Activated naive CD8-positive, alpha-beta T cell treated with anti-CD3 and anti-CD28 coated beads, Interleukin-2, amount 50 U/mL, for 24 hours (primary cell): ENCODE results near the gene MAD1L1.

ENCODE experiments used
- ATAC-seq: fragments of 150-1000 bp; cut with Tn5 transposase; one replicate; pipeline ENCODE4 v1.10.0; 2021
- DNase-seq: peaks from one replicate; pipeline ENCODE4 v3.0.0; 2021
- H3K27ac Mint-ChIP-seq: one replicate; pipeline ENCODE4 v1.8.0; 2021; ENCODE audit warnings: mild to moderate bottlenecking, mixed read lengths
- H3K27me3 Mint-ChIP-seq: one replicate; pipeline ENCODE4 v1.8.0; 2021; ENCODE audit warnings: mixed read lengths
- H3K36me3 Mint-ChIP-seq: one replicate; pipeline ENCODE4 v1.8.0; 2021; ENCODE audit warnings: low read depth, mixed read lengths
- H3K4me1 Mint-ChIP-seq: one replicate; pipeline ENCODE4 v1.8.0; 2021; ENCODE audit warnings: mixed read lengths
- H3K4me3 Mint-ChIP-seq: one replicate; pipeline ENCODE4 v1.8.0; 2021; ENCODE audit warnings: mild to moderate bottlenecking, moderate library complexity, mixed read lengths
- H3K9me3 Mint-ChIP-seq: one replicate; pipeline ENCODE4 v1.8.0; 2021; ENCODE audit warnings: mixed read lengths

MAD1L1 gene

GRCh38 chr7:2124604-2125345, 108.0 kb downstream of the MAD1L1 start:
- no peak overlapping the region for H3K4me3 Mint-ChIP-seq
- peaks cover 11% of the 10 kb centered on the region for H3K4me1 Mint-ChIP-seq
- DNase-seq, result no peak
- H3K9me3 Mint-ChIP-seq, result no peaks in the 10 kb centered on the region
- H3K36me3 Mint-ChIP-seq, result no peaks in the 10 kb centered on the region
- H3K27ac Mint-ChIP-seq, result no peak overlapping the region
- no peaks in the 10 kb centered on the region for H3K27me3 Mint-ChIP-seq
- ATAC-seq, result no peak

GRCh38 chr7:2123916-2124315, 108.8 kb downstream of the MAD1L1 start:
- ATAC-seq (no peak), DNase-seq (no peak)
- Mint-ChIP-seq H3K4me1 (peaks cover 15% of the 10 kb centered on the region), H3K9me3 (no peaks in the 10 kb centered on the region), H3K36me3 (no peaks in the 10 kb centered on the region), H3K27me3 (no peaks in the 10 kb centered on the region), H3K27ac (no peak overlapping the region), H3K4me3 (no peak overlapping the region)

- no peak overlapping the region for H3K27ac Mint-ChIP-seq
- DNase-seq, result no peak
- H3K4me1 Mint-ChIP-seq, result peaks cover 15% of the 10 kb centered on the region
- H3K9me3 Mint-ChIP-seq, result no peaks in the 10 kb centered on the region
- no peaks in the 10 kb centered on the region for H3K27me3 Mint-ChIP-seq
- H3K36me3 Mint-ChIP-seq, result peaks cover under 1% of the 10 kb centered on the region
- ATAC-seq, result no peak
- no peak overlapping the region for H3K4me3 Mint-ChIP-seq
These were observed 109.4 kb downstream of the MAD1L1 start for GRCh38 chr7:2123360-2123759.

GRCh38 chr7:2122651-2123050, 110.1 kb downstream of the MAD1L1 start:
- H3K9me3 Mint-ChIP-seq, result no peaks in the 10 kb centered on the region
- no peak for ATAC-seq
- H3K4me3 Mint-ChIP-seq, result no peak overlapping the region
- no peak for DNase-seq
- no peaks in the 10 kb centered on the region for H3K27me3 Mint-ChIP-seq
- peaks cover 20% of the 10 kb centered on the region for H3K4me1 Mint-ChIP-seq
- no peak overlapping the region for H3K27ac Mint-ChIP-seq
- H3K36me3 Mint-ChIP-seq, result peaks cover 3% of the 10 kb centered on the region

GRCh38 chr7:2120841-2121830, 111.6 kb downstream of the MAD1L1 start:
- ATAC-seq (no peak), DNase-seq (no peak)
- Mint-ChIP-seq H3K27ac (no peak overlapping the region), H3K9me3 (no peaks in the 10 kb centered on the region), H3K27me3 (no peaks in the 10 kb centered on the region), H3K4me1 (peaks cover 26% of the 10 kb centered on the region), H3K36me3 (peaks cover 6% of the 10 kb centered on the region), H3K4me3 (no peak overlapping the region)

- ATAC-seq (peak; percentile 67), DNase-seq (peak; percentile 47)
- H3K27me3 Mint-ChIP-seq, result no peaks in the 10 kb centered on the region
- no peak overlapping the region for H3K4me3 Mint-ChIP-seq
- peaks cover 29% of the 10 kb centered on the region for H3K4me1 Mint-ChIP-seq
- H3K36me3 Mint-ChIP-seq, result peaks cover 6% of the 10 kb centered on the region
- peak overlapping the region; percentile 70 for H3K27ac Mint-ChIP-seq
- no peaks in the 10 kb centered on the region for H3K9me3 Mint-ChIP-seq
These were observed 112.5 kb downstream of the MAD1L1 start for GRCh38 chr7:2120251-2120660.

GRCh38 chr7:2118630-2119190, 114.0 kb downstream of the MAD1L1 start:
- no peak for ATAC-seq
- H3K9me3 Mint-ChIP-seq, result no peaks in the 10 kb centered on the region
- no peak overlapping the region for H3K27ac Mint-ChIP-seq
- H3K4me3 Mint-ChIP-seq, result no peak overlapping the region
- peaks cover 32% of the 10 kb centered on the region for H3K4me1 Mint-ChIP-seq
- H3K27me3 Mint-ChIP-seq, result no peaks in the 10 kb centered on the region
- DNase-seq, result no peak
- peaks cover 14% of the 10 kb centered on the region for H3K36me3 Mint-ChIP-seq

- H3K27me3 Mint-ChIP-seq, result no peaks in the 10 kb centered on the region
- H3K27ac Mint-ChIP-seq, result no peak overlapping the region
- ATAC-seq (no peak), DNase-seq (no peak)
- H3K9me3 Mint-ChIP-seq, result no peaks in the 10 kb centered on the region
- peaks cover 16% of the 10 kb centered on the region for H3K36me3 Mint-ChIP-seq
- peaks cover 36% of the 10 kb centered on the region for H3K4me1 Mint-ChIP-seq
- H3K4me3 Mint-ChIP-seq, result no peak overlapping the region
These were observed 114.7 kb downstream of the MAD1L1 start for GRCh38 chr7:2118056-2118455.

- Mint-ChIP-seq H3K27ac (no peak overlapping the region), H3K4me1 (peaks cover 40% of the 10 kb centered on the region), H3K27me3 (no peaks in the 10 kb centered on the region), H3K4me3 (no peak overlapping the region), H3K36me3 (peaks cover 16% of the 10 kb centered on the region), H3K9me3 (no peaks in the 10 kb centered on the region)
- ATAC-seq (no peak), DNase-seq (no peak)
These were observed 115.1 kb downstream of the MAD1L1 start for GRCh38 chr7:2117646-2118045.

GRCh38 chr7:2116989-2117591, 115.7 kb downstream of the MAD1L1 start:
- ATAC-seq, result peak; percentile 55
- H3K4me1 Mint-ChIP-seq, result peaks cover 46% of the 10 kb centered on the region

GRCh38 chr7:2116448-2116810, 116.3 kb downstream of the MAD1L1 start:
- no peak overlapping the region for H3K27ac Mint-ChIP-seq
- no peak for DNase-seq
- H3K27me3 Mint-ChIP-seq, result no peaks in the 10 kb centered on the region

More at GRCh38 chr7:2116989-2117591, 115.7 kb downstream of the MAD1L1 start:
- Mint-ChIP-seq H3K27me3 (no peaks in the 10 kb centered on the region), H3K9me3 (no peaks in the 10 kb centered on the region), H3K4me3 (no peak overlapping the region), H3K27ac (no peak overlapping the region), H3K36me3 (peaks cover 16% of the 10 kb centered on the region)
- DNase-seq, result no peak

GRCh38 chr7:2115760-2116447, 116.8 kb downstream of the MAD1L1 start:
- no peaks in the 10 kb centered on the region for H3K9me3 Mint-ChIP-seq
- no peaks in the 10 kb centered on the region for H3K27me3 Mint-ChIP-seq
- ATAC-seq, result no peak
- H3K4me3 Mint-ChIP-seq, result no peak overlapping the region
- no peak overlapping the region for H3K27ac Mint-ChIP-seq
- H3K4me1 Mint-ChIP-seq, result peaks cover 58% of the 10 kb centered on the region
- H3K36me3 Mint-ChIP-seq, result peaks cover 16% of the 10 kb centered on the region
- DNase-seq, result no peak

More at GRCh38 chr7:2116448-2116810, 116.3 kb downstream of the MAD1L1 start:
- H3K9me3 Mint-ChIP-seq, result no peaks in the 10 kb centered on the region
- H3K36me3 Mint-ChIP-seq, result peaks cover 16% of the 10 kb centered on the region
- H3K4me3 Mint-ChIP-seq, result no peak overlapping the region
- no peak for ATAC-seq
- peaks cover 53% of the 10 kb centered on the region for H3K4me1 Mint-ChIP-seq

GRCh38 chr7:2114926-2115759, 117.6 kb downstream of the MAD1L1 start:
- DNase-seq, result no peak
- Mint-ChIP-seq H3K27ac (no peak overlapping the region), H3K4me3 (no peak overlapping the region), H3K9me3 (no peaks in the 10 kb centered on the region), H3K27me3 (no peaks in the 10 kb centered on the region), H3K4me1 (peaks cover 59% of the 10 kb centered on the region), H3K36me3 (peaks cover 17% of the 10 kb centered on the region)
- ATAC-seq, result no peak
